ENCODE data around the gene RHOT2.
A peak's percentile ranks its signal among the peaks of the same experiment; 100 is the strongest.

RHOT2 gene

DNA sequence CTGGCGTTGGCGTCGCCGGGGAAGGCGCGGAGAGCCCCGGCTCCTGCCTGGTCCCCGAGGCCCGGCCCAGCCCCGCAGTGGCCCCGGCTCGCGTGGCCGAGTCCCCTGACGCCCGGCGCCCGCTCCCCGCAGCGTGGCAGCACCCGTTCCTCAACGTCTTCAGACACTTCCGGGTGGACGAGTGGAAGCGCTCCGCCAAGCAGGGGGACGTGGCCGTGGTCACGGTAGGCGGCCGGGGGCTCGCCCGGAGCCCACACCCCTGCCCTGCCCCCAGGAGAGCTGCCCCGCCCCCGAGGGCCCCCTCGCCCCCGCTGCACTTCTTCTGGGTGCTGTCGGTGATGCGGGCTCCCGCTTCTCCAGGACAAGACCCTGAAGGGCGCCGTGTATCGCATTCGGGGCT is 18.3 kb upstream of the RHOT2 start:
- H3K36me3 Mint-ChIP-seq (ENCODE audit: low read depth): no peaks in the 10 kb centered on the region
- no peak overlapping the region for H3K27ac Mint-ChIP-seq
- no peaks in the 10 kb centered on the region for H3K4me1 Mint-ChIP-seq
- peak overlapping the region; percentile 79 to 81 (median 80) for H3K4me3 Mint-ChIP-seq
- no peaks in the 10 kb centered on the region for H3K9me3 Mint-ChIP-seq
- peaks cover 3% of the 10 kb centered on the region for H3K27me3 Mint-ChIP-seq (ENCODE audit: low read depth)
- TF ChIP-seq, protein P1, sequence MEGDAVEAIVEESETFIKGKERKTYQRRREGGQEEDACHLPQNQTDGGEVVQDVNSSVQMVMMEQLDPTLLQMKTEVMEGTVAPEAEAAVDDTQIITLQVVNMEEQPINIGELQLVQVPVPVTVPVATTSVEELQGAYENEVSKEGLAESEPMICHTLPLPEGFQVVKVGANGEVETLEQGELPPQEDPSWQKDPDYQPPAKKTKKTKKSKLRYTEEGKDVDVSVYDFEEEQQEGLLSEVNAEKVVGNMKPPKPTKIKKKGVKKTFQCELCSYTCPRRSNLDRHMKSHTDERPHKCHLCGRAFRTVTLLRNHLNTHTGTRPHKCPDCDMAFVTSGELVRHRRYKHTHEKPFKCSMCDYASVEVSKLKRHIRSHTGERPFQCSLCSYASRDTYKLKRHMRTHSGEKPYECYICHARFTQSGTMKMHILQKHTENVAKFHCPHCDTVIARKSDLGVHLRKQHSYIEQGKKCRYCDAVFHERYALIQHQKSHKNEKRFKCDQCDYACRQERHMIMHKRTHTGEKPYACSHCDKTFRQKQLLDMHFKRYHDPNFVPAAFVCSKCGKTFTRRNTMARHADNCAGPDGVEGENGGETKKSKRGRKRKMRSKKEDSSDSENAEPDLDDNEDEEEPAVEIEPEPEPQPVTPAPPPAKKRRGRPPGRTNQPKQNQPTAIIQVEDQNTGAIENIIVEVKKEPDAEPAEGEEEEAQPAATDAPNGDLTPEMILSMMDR (IDR thresholded peaks at IDR 0.05; ENCODE audit: unreplicated experiment in 3 of 3): no peak

DNA sequence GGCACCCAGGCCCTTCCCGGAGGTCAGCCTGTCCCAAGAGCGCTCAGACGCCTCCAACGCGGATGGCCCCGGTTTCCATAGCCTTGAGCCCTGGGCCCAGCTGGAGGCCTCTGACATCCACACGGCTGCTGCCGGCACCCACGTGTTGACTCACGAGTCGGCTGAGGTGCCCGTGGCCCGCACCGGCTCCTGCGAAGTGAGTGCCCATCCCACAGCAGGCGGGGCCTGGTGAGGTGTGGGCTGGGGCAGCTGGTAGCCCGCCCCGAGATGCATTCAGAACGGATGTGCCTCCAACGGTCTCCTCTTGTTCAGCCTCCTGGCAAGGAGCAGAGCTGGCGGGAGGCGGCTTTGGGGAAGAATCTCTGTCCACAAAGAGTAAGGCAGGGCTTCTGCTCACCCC is 16.1 kb upstream of the RHOT2 start:
- Mint-ChIP-seq H3K27ac (no peak overlapping the region), H3K27me3 (ENCODE audit: low read depth) (no peaks in the 10 kb centered on the region), H3K4me1 (no peaks in the 10 kb centered on the region), H3K36me3 (ENCODE audit: low read depth) (no peaks in the 10 kb centered on the region), H3K9me3 (no peaks in the 10 kb centered on the region), H3K4me3 (peak overlapping the region; percentile 16 to 61 (median 20))
- TF ChIP-seq, protein P1 (IDR thresholded peaks at IDR 0.05; ENCODE audit: unreplicated experiment in 3 of 3): no peak

GRCh38 chr16:652454-653305 is 15.3 kb upstream of the RHOT2 start:
- H3K4me3 Mint-ChIP-seq: peak overlapping the region; percentile 53 to 74 (median 64)
- no peaks in the 10 kb centered on the region for H3K27me3 Mint-ChIP-seq (ENCODE audit: low read depth)
- no peaks in the 10 kb centered on the region for H3K9me3 Mint-ChIP-seq
- H3K4me1 Mint-ChIP-seq: no peaks in the 10 kb centered on the region
- no peak overlapping the region for H3K27ac Mint-ChIP-seq
- TF ChIP-seq, protein P1 (IDR thresholded peaks at IDR 0.05; ENCODE audit: unreplicated experiment in 3 of 3): no peak
- H3K36me3 Mint-ChIP-seq (ENCODE audit: low read depth): no peaks in the 10 kb centered on the region

DNA sequence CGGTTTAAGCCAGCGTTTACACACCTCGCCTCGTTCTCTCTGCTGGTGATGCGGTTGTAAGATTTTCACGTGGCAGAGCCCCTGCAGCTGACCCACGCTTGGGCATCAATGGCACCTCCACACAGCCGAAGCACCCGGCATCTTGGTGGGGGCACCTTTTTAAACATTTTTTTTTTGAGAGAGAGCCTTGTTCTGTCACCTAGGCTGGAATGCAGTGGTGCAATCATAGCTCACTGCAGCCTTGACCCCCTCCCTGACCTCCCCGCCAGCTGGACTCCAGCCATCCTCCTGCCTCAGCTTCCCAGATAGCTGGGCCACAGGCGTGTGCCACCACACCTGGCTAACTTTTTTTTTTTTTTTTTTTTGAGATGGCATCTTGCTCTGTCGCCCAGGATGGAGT is 13.9 kb upstream of the RHOT2 start:
- Mint-ChIP-seq H3K4me1 (no peaks in the 10 kb centered on the region), H3K36me3 (ENCODE audit: low read depth) (no peaks in the 10 kb centered on the region), H3K4me3 (peak overlapping the region in 2 of 3 experiments; percentile 37 to 48), H3K27me3 (ENCODE audit: low read depth) (no peaks in the 10 kb centered on the region), H3K27ac (no peak overlapping the region), H3K9me3 (no peaks in the 10 kb centered on the region)
- TF ChIP-seq, protein P1 (IDR thresholded peaks at IDR 0.05; ENCODE audit: unreplicated experiment in 3 of 3): no peak

DNA sequence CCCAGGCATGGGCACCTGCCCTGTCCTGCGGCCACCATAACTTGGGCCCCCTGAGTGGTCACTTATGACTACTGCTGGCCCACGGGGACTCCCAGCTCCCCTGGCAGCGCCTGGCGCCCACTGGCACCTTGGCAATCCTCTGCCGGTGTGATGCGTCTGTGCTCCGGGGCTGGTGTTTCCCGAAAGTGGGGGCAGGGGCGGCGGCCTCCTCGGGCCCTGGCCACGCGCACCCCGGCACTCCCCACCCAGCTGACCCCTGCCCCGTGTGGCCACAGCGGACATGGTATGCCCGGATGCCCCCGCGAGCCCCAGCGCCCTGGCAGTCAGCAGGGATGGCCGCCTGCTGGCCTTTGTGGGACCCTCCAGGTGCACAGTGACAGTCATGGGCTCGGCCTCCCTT is 10.4 kb upstream of the RHOT2 start:
- Mint-ChIP-seq H3K9me3 (no peaks in the 10 kb centered on the region), H3K4me1 (no peaks in the 10 kb centered on the region), H3K4me3 (no peak overlapping the region), H3K36me3 (ENCODE audit: low read depth) (no peaks in the 10 kb centered on the region), H3K27ac (no peak overlapping the region), H3K27me3 (ENCODE audit: low read depth) (no peaks in the 10 kb centered on the region)
- TF ChIP-seq, protein P1 (IDR thresholded peaks at IDR 0.05; ENCODE audit: unreplicated experiment in 3 of 3): no peak

Measured in nephron (organoid).